Activated CD4-positive, alpha-beta T cell treated with anti-CD3 and anti-CD28 coated beads, Interleukin-2, amount 50 U/mL, for 48 hours (primary cell): ENCODE results near the gene LLGL2.

Experiments used
- DNase-seq, 2 experiments: peaks; one replicate each; pipeline ENCODE4 v3.0.0-alpha.2; 2020

Gene LLGL2

GRCh38 chr17:75594499-75595283, 69.2 kb downstream of the LLGL2 start:
- DNase-seq, result no peak

GRCh38 chr17:75595284-75595919, 69.9 kb downstream of the LLGL2 start:
- DNase-seq, result no peak

- DNase-seq, result no peak
These were observed 70.4 kb downstream of the LLGL2 start for GRCh38 chr17:75595920-75596313.

GRCh38 chr17:75596320-75597087, 71.0 kb downstream of the LLGL2 start:
- no peak for DNase-seq

- DNase-seq, result peak; percentile 74 to 78
These were observed 75.8 kb downstream of the LLGL2 start for GRCh38 chr17:75601057-75601987.

GRCh38 chr17:75602644-75603043, 77.1 kb downstream of the LLGL2 start:
- no peak for DNase-seq

GRCh38 chr17:75603123-75603522, 77.6 kb downstream of the LLGL2 start:
- DNase-seq, result no peak

GRCh38 chr17:75604034-75604695, 78.7 kb downstream of the LLGL2 start:
- no peak for DNase-seq

GRCh38 chr17:75605790-75606189, 80.3 kb downstream of the LLGL2 start:
- no peak for DNase-seq

GRCh38 chr17:75607086-75607485, 81.6 kb downstream of the LLGL2 start:
- DNase-seq, result no peak

- no peak for DNase-seq
These were observed 84.8 kb downstream of the LLGL2 start for GRCh38 chr17:75610103-75610984.

GRCh38 chr17:75611851-75612429, 86.4 kb downstream of the LLGL2 start:
- DNase-seq, result no peak

GRCh38 chr17:75612906-75613626, 87.6 kb downstream of the LLGL2 start:
- no peak for DNase-seq

- no peak for DNase-seq
These were observed 88.5 kb downstream of the LLGL2 start for GRCh38 chr17:75614006-75614405.

- DNase-seq, result no peak
These were observed 89.2 kb downstream of the LLGL2 start for GRCh38 chr17:75614556-75615270.

GRCh38 chr17:75615301-75615700, 89.8 kb downstream of the LLGL2 start:
- DNase-seq, result no peak

GRCh38 chr17:75616521-75617122, 91.1 kb downstream of the LLGL2 start:
- DNase-seq, result no peak

GRCh38 chr17:75617218-75617617, 91.7 kb downstream of the LLGL2 start:
- no peak for DNase-seq

GRCh38 chr17:75617675-75618074, 92.2 kb downstream of the LLGL2 start:
- no peak for DNase-seq
